Neural crest cell (in vitro differentiated cells): ENCODE measurements around the gene ERCC1. TPM values are rescaled to one million over a fixed set of nuclear protein-coding genes. Genes with fewer than 3 reads are reported as not detected.

Experiments
- DNase-seq: peaks from one replicate; pipeline ENCODE4 v3.0.0; 2021; ENCODE audit warnings: low read depth, mixed read lengths, low spot score
- H3K27ac Mint-ChIP-seq: one replicate; pipeline ENCODE4 v1.8.0; 2021; ENCODE audit warnings: mild to moderate bottlenecking, mixed read lengths; ENCODE audit not compliant: unreplicated experiment
- H3K27me3 Mint-ChIP-seq: 2 replicates; pipeline ENCODE4 v1.8.0; 2021; ENCODE audit warnings: low read depth, mild to moderate bottlenecking, mixed read lengths
- H3K36me3 Mint-ChIP-seq: 2 replicates; pipeline ENCODE4 v1.8.0; 2021; ENCODE audit warnings: low read depth, mild to moderate bottlenecking, mixed read lengths
- H3K4me1 Mint-ChIP-seq: 2 replicates; pipeline ENCODE4 v1.8.0; 2021; ENCODE audit warnings: mixed read lengths
- H3K4me3 Mint-ChIP-seq: one replicate; pipeline ENCODE4 v1.8.0; 2021; ENCODE audit warnings: mild to moderate bottlenecking, mixed read lengths
- H3K9me3 Mint-ChIP-seq: 2 replicates; pipeline ENCODE4 v1.8.0; 2021; ENCODE audit warnings: mixed read lengths
- total RNA-seq: library from RNA; stranded (reverse); gene quantifications from 2 replicates; pipeline ENCODE4 v1.2.1, GENCODE V29; 2021
- TF ChIP-seq, protein P1 (sequence below): fragments of 200-600 bp; sonication (generic); conservative IDR thresholded peaks from 2 replicates; pipeline ENCODE4 v1.5.0; 2021; ENCODE audit warnings: antibody characterized with exemption, mild to moderate bottlenecking

ERCC1 gene
- total RNA-seq, 1 donor from 2014 or later = 115 TPM

DNA sequence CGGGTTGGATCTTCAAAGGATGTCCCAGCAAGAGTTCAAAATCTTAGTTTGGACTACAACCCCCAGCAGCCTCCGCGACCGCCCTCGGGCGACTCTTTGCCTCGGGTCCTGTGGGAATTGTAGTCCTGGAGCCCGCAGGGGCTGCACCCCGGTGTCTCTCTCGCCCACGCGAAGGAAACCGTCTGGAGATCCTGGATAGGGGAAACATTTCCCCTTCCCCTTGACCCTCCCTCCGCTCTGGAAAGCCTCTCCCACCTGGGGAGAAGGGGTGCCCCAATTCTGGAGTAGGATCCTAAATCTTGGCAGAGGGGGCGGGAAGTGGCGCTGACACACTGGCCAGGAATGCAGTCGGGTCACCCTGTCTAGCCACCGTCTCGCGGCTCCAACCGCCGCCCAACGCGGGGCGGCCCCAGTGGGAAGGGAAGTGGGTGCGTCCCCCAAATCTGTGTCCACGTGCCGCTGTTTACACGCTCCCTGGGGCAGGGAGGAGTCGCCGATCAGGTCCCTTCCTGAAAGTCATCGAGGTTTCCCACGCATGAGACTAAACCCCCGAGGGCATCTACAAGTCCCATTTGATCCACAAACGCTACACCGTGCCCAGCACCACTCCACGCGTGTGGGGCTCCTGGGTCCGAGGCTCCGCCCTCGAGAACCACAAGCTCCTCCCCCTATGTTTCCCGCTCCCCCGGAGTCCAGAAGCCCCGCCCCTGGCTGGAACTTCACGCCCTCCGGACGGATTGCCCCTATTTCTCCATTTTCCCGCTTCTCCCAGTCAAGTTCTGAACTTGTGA lies 18.1 kb downstream of the ERCC1 start:
- Mint-ChIP-seq H3K9me3 (no peaks in the 10 kb centered on the region), H3K27ac (peak overlapping the region; percentile 99), H3K4me3 (peak overlapping the region; percentile 93), H3K4me1 (peaks cover 42% of the 10 kb centered on the region), H3K36me3 (peaks cover 2% of the 10 kb centered on the region), H3K27me3 (peaks cover 49% of the 10 kb centered on the region)
- peak; percentile 83 for DNase-seq
- TF ChIP-seq, protein P1, sequence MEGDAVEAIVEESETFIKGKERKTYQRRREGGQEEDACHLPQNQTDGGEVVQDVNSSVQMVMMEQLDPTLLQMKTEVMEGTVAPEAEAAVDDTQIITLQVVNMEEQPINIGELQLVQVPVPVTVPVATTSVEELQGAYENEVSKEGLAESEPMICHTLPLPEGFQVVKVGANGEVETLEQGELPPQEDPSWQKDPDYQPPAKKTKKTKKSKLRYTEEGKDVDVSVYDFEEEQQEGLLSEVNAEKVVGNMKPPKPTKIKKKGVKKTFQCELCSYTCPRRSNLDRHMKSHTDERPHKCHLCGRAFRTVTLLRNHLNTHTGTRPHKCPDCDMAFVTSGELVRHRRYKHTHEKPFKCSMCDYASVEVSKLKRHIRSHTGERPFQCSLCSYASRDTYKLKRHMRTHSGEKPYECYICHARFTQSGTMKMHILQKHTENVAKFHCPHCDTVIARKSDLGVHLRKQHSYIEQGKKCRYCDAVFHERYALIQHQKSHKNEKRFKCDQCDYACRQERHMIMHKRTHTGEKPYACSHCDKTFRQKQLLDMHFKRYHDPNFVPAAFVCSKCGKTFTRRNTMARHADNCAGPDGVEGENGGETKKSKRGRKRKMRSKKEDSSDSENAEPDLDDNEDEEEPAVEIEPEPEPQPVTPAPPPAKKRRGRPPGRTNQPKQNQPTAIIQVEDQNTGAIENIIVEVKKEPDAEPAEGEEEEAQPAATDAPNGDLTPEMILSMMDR = no peak

DNA sequence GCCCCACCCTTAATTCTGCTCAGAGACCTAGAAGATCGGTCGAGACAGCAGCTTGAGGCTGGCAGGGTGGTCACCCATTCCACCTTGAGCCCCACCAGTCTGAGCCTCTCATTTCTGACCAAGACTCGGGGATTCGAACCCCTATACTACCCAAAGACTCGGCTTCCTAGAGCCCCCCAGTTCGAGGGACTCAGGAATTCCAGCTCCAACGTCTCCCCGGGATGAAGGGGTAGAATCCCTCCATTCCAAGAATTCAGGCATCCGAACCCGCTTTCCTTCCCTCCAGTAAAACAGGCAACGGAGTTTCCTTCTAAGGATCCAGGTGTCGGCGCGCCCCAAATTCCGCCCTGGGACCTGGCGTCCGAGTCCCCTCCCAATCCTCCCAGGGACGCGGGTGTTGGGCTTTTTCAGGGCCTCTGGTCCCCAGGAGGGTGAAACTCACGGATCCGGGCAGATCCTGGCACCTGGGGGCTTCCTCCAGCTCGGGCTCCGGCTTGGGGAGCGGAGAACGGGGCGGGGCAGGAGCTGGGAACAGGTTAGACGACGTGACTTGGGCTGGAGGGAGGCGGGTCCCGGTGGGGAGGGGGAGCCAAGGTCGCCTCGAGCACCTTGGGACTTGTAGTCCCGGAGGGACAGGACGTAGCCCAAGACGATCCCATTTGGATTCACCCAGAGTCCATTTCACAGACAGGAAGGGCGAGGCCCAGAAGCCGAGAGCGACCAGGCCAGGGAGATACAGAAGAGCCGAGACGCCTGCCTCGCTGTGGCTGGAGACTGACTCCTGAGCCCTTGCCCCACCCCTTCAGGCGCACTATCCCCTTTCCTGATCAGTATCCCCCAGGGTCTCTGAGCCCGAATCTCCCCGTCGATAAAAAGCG lies 18.9 kb downstream of the ERCC1 start, which contains the start of gene PPP1R13L:
Gene PPP1R13L (minus strand): TSS at position 513 of the 878 bp plus-strand sequence. CDS start 6,751 bp downstream, outside the sequence.
- no peaks in the 10 kb centered on the region for H3K36me3 Mint-ChIP-seq
- peak within 1 kb of the TSS; percentile 99 for H3K27ac Mint-ChIP-seq
- H3K9me3 Mint-ChIP-seq = no peaks in the 10 kb centered on the region
- peaks cover 42% of the 10 kb centered on the region for H3K4me1 Mint-ChIP-seq
- H3K4me3 Mint-ChIP-seq = peak within 1 kb of the TSS; percentile 93
- TF ChIP-seq, protein P1 = no peak
- H3K27me3 Mint-ChIP-seq = peaks cover 56% of the 10 kb centered on the region
- DNase-seq = no peak

DNA sequence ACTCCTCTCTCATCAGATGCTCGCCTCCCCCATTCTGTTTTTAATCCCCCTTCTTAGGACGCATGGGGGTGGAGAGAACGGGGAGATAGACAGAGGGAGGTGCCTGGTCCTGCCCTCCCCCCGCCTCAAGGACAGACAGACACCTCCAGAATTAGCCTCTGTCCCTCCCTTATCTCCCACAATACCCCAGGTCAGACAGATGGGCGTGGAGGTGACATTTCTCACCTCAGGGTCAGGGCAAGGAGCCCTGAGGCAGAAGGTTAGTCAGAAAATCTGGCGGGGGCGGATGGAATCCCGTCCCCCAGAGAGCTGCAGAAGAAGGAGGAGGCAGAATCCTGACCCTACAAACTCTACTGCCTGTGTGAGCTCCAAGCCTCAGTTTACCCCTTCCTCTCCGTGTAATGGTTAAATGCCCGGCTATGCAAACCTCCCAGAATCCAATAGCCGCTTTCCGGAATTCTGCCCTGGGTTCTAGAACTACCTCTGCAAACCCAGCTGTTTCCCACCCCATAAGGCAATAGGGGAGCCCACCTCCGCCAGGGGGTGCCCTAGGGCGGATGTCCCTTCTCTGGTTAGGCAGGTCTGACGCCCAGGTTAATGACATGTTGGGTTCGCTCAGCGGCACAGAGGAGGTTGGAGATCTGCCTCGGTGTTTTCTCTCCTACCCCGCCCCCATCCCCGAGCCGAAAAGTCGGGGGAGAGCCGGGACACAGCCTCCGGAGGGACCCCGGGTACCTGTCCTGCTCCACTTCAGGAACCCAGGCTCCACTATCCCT lies 19.7 kb downstream of the ERCC1 start:
- H3K4me3 Mint-ChIP-seq = peak overlapping the region; percentile 93
- H3K27ac Mint-ChIP-seq = no peak overlapping the region

DNA sequence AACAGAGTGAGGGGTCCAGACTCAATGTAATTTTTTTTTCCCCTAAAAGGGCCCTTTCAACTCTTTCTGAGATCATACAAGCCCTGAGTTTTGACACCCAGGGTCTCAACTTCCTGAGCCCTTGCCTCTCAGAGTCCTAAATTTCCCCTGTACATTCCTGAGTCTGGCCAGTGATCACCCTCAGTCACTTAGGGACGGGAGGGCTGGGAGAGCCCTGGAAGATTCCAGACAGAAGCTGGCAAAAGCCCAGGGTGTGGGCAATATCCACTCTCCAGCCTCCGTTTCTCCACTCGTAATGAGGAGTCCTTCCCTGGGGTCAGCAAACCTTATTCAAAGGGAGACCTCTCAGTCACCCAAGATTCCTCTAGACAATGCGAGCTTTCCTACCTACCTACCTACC lies 20.4 kb downstream of the ERCC1 start:
- no peak overlapping the region for H3K27ac Mint-ChIP-seq

More for the DNA sequence above, 19.7 kb downstream of the ERCC1 start:
- Mint-ChIP-seq H3K9me3 (no peaks in the 10 kb centered on the region), H3K36me3 (no peaks in the 10 kb centered on the region), H3K4me1 (peaks cover 39% of the 10 kb centered on the region), H3K27me3 (peaks cover 57% of the 10 kb centered on the region)
- DNase-seq = peak; percentile 39
- TF ChIP-seq, protein P1 = peak; percentile 64

More for the DNA sequence above, 20.4 kb downstream of the ERCC1 start:
- H3K27me3 Mint-ChIP-seq = peaks cover 62% of the 10 kb centered on the region
- no peaks in the 10 kb centered on the region for H3K36me3 Mint-ChIP-seq
- peak overlapping the region; percentile 93 for H3K4me3 Mint-ChIP-seq
- no peaks in the 10 kb centered on the region for H3K9me3 Mint-ChIP-seq
- TF ChIP-seq, protein P1 = no peak
- H3K4me1 Mint-ChIP-seq = peaks cover 44% of the 10 kb centered on the region
- DNase-seq = no peak
